ENCODE results near the gene ATP2C2.

DNA sequence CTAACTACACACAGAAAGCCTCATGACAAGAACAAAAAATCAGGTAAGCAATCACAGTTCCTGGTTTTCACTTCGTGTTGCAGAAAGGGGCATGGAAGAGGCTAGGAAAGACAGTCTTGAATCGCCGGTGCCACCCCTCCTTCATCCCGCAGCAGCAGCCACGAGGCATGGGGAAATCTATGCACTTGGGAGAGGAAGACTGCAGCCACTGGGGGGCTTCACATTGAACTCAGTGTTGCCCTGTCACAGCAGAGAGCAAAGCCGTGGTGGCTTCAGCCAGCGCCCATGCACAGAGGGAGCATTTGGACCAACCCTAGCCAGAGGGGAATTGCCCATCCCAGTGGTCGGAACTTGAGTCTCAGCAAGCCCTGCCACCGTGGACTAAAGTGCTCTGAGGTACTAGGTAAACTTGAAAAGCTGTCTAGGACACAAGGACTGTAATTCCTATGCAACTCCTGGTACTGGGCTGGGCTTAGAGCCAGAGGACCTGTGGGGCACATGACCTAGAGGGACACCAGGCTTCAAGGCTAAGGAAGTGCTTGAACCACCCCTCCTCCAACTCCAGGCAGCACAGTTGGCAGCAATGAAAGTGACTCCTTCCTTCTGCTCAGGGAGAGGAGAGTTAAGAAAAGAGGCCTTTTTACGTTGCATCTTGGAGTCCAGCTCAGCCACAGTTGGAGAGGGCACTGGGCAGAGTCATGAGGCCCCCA is 35.2 kb upstream of the ATP2C2 start:
- no peak for TF ChIP-seq ELF4 (IDR thresholded peaks at IDR 0.05)
- TF ChIP-seq BHLHE40 (IDR thresholded peaks at IDR 0.05; ENCODE audit: borderline replicate concordance): no peak
- TF ChIP-seq, protein P1, sequence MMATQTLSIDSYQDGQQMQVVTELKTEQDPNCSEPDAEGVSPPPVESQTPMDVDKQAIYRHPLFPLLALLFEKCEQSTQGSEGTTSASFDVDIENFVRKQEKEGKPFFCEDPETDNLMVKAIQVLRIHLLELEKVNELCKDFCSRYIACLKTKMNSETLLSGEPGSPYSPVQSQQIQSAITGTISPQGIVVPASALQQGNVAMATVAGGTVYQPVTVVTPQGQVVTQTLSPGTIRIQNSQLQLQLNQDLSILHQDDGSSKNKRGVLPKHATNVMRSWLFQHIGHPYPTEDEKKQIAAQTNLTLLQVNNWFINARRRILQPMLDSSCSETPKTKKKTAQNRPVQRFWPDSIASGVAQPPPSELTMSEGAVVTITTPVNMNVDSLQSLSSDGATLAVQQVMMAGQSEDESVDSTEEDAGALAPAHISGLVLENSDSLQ (IDR thresholded peaks at IDR 0.05): no peak
- TF ChIP-seq HDGF (IDR thresholded peaks at IDR 0.05; ENCODE audit: borderline replicate concordance): no peak
- no peak for TF ChIP-seq TARDBP (IDR thresholded peaks at IDR 0.05)
- no peak for TF ChIP-seq LEF1 (IDR thresholded peaks at IDR 0.05; ENCODE audit: borderline replicate concordance)
- no peak for TF ChIP-seq NFRKB (IDR thresholded peaks at IDR 0.05)
- TF ChIP-seq FOXM1 (IDR thresholded peaks at IDR 0.05; ENCODE audit: borderline replicate concordance): no peak
- TF ChIP-seq ZNF384 (IDR thresholded peaks at IDR 0.05): no peak
